Peyer's patch (tissue), 4 donors: ENCODE measurements around the gene SLC41A3. TPM values are rescaled to one million over a fixed set of nuclear protein-coding genes. Genes with fewer than 3 reads are reported as not detected.
A peak's percentile ranks its signal among the peaks of the same experiment; 100 is the strongest.

Source experiments
- DNase-seq, 3 donors: peaks; one replicate each; pipeline ENCODE4 v3.0.0-alpha.2; 2017 to 2019
- H3K27ac ChIP-seq, 4 donors: fragments of 200-600 bp; sonication (generic); one replicate each; pipeline ENCODE4 v1.5.1; 2016 to 2019
- H3K27me3 ChIP-seq, 2 donors: fragments of 200-600 bp; sonication (generic); one replicate each; pipeline ENCODE4 v1.5.1; 2019
- H3K36me3 ChIP-seq, 3 donors: fragments of 200-600 bp; sonication (generic); one replicate each; pipeline ENCODE4 v1.5.1; 2016 to 2019
- H3K4me1 ChIP-seq, 4 donors: fragments of 200-600 bp; sonication (generic); one replicate each; pipeline ENCODE4 v1.5.1; 2016 to 2019
- H3K4me3 ChIP-seq, 4 donors: fragments of 200-600 bp; sonication (generic); 1 replicate in 3 of 4; 2 replicates in 1 of 4; pipeline ENCODE4 v1.5.1; 2016 to 2019; ENCODE audit warnings: mild to moderate bottlenecking in 1 of 4
- H3K9me3 ChIP-seq, 4 donors: fragments of 200-600 bp; sonication (generic); one replicate each; pipeline ENCODE4 v1.5.1; 2016 to 2019; ENCODE audit warnings: mild to moderate bottlenecking in 1 of 4
- CTCF ChIP-seq, 6 experiments: fragments of 450-650 bp in 4 of 6; fragments of 200-600 bp in 2 of 6; sonication (generic) in 1 of 6; IDR thresholded peaks; one replicate each; pipeline ENCODE4 v1.5.1; 2017 to 2019; ENCODE audit warnings: antibody characterized with exemption in 6 of 6, mild to moderate bottlenecking in 3 of 6, moderate library complexity in 1 of 6
- POLR2A ChIP-seq, 2 donors: fragments of 450-650 bp; IDR thresholded peaks; one replicate each; pipeline ENCODE4 v1.5.1; 2017; ENCODE audit warnings: antibody characterized with exemption in 2 of 2, mild to moderate bottlenecking in 2 of 2, moderate library complexity in 2 of 2
- total RNA-seq, 4 donors: library from RNA; depleted of rRNA; stranded (reverse); fragments of >200 nt; gene quantifications; one replicate each; pipeline ENCODE4 v1.1.0, GENCODE V29; 2016

The SLC41A3 gene
- total RNA-seq, 4 donors from 2014 or later, result 45.4 to 79.9 (median 58.5) TPM

GRCh38 chr3:126081618-126082361 lies 2.1 kb downstream of the SLC41A3 start:
- Histone ChIP-seq H3K27me3 (no peaks in the 10 kb centered on the region), H3K4me1 (peaks cover 0 to 10% (median 0%) of the 10 kb centered on the region in 4 donors), H3K27ac (peak overlapping the region in 1 of 4 donors; percentile 59), H3K36me3 (no peaks in the 10 kb centered on the region), H3K4me3 (no peak overlapping the region), H3K9me3 (peaks cover 0 to 7% (median 0%) of the 10 kb centered on the region in 4 donors)
- peak in 5 of 6 experiments; percentile 20 to 62 (median 32) for TF ChIP-seq CTCF (IDR thresholded peaks at IDR 0.05)
- peak in 1 of 2 donors; percentile 50 for TF ChIP-seq POLR2A (IDR thresholded peaks at IDR 0.05)
- DNase-seq, result peak in 2 of 3 donors; percentile 68 to 80

GRCh38 chr3:126080970-126081369 lies 3.0 kb downstream of the SLC41A3 start:
- no peaks in the 10 kb centered on the region for H3K36me3 ChIP-seq
- DNase-seq, result no peak
- peaks cover 0 to 7% (median 0%) of the 10 kb centered on the region in 4 donors for H3K9me3 ChIP-seq
- no peak overlapping the region for H3K4me3 ChIP-seq
- H3K27ac ChIP-seq, result no peak overlapping the region
- no peaks in the 10 kb centered on the region for H3K27me3 ChIP-seq
- peaks cover 0 to 10% (median 0%) of the 10 kb centered on the region in 4 donors for H3K4me1 ChIP-seq
- no peak for TF ChIP-seq POLR2A (IDR thresholded peaks at IDR 0.05)

- DNase-seq, result no peak
- Histone ChIP-seq H3K27me3 (no peaks in the 10 kb centered on the region), H3K4me3 (no peak overlapping the region), H3K36me3 (no peaks in the 10 kb centered on the region), H3K4me1 (peaks cover 0 to 10% (median 0%) of the 10 kb centered on the region in 4 donors), H3K9me3 (peaks cover 0 to 4% (median 0%) of the 10 kb centered on the region in 4 donors), H3K27ac (no peak overlapping the region)
- TF ChIP-seq CTCF (IDR thresholded peaks at IDR 0.05), result no peak
- TF ChIP-seq POLR2A (IDR thresholded peaks at IDR 0.05), result no peak
These were observed 5.1 kb downstream of the SLC41A3 start for GRCh38 chr3:126078866-126079265.

GRCh38 chr3:126077754-126078153 lies 6.2 kb downstream of the SLC41A3 start:
- no peak for DNase-seq
- no peak overlapping the region for H3K4me3 ChIP-seq
- no peaks in the 10 kb centered on the region for H3K27me3 ChIP-seq
- TF ChIP-seq POLR2A (IDR thresholded peaks at IDR 0.05), result no peak
- TF ChIP-seq CTCF (IDR thresholded peaks at IDR 0.05), result no peak
- H3K4me1 ChIP-seq, result peaks cover 0 to 3% (median 0%) of the 10 kb centered on the region in 4 donors
- no peaks in the 10 kb centered on the region for H3K9me3 ChIP-seq
- H3K36me3 ChIP-seq, result no peaks in the 10 kb centered on the region
- no peak overlapping the region for H3K27ac ChIP-seq

GRCh38 chr3:126076140-126076539 lies 7.8 kb downstream of the SLC41A3 start:
- Histone ChIP-seq H3K27ac (no peak overlapping the region), H3K4me3 (no peak overlapping the region), H3K27me3 (no peaks in the 10 kb centered on the region), H3K36me3 (no peaks in the 10 kb centered on the region), H3K4me1 (no peaks in the 10 kb centered on the region), H3K9me3 (no peaks in the 10 kb centered on the region)
- TF ChIP-seq CTCF (IDR thresholded peaks at IDR 0.05), result no peak
- no peak for TF ChIP-seq POLR2A (IDR thresholded peaks at IDR 0.05)
- no peak for DNase-seq

GRCh38 chr3:126070146-126070545 lies 13.8 kb downstream of the SLC41A3 start:
- H3K27me3 ChIP-seq, result no peaks in the 10 kb centered on the region
- H3K27ac ChIP-seq, result no peak overlapping the region
- TF ChIP-seq CTCF (IDR thresholded peaks at IDR 0.05) (no peak), POLR2A (IDR thresholded peaks at IDR 0.05) (no peak)
- DNase-seq, result no peak
- no peaks in the 10 kb centered on the region for H3K4me1 ChIP-seq
- H3K36me3 ChIP-seq, result peaks cover 0 to 4% (median 0%) of the 10 kb centered on the region in 3 donors
- no peaks in the 10 kb centered on the region for H3K9me3 ChIP-seq
- no peak overlapping the region for H3K4me3 ChIP-seq
